Rectal smooth muscle tissue (tissue), 1 donor: Measurements from ENCODE around the gene AADAT.
"Not testable (repeated sequence)": the region's sequence is repeated elsewhere in the genome, so short reads cannot be mapped to it uniquely, and the experiment has no call there.

Experiments used
- H3K27ac ChIP-seq: one replicate; pipeline ENCODE4 v1.7.0; 2013; ENCODE audit warnings: low read depth, low read length, inconsistent platforms
- H3K27me3 ChIP-seq: one replicate; pipeline ENCODE4 v1.7.0; 2013; ENCODE audit warnings: low read length; ENCODE audit not compliant: control insufficient read depth, insufficient read depth
- H3K36me3 ChIP-seq: one replicate; pipeline ENCODE4 v1.7.0; 2013; ENCODE audit warnings: low read length; ENCODE audit not compliant: control insufficient read depth, insufficient read depth
- H3K4me1 ChIP-seq: one replicate; pipeline ENCODE4 v1.7.0; 2013; ENCODE audit warnings: low read length; ENCODE audit not compliant: control insufficient read depth, insufficient read depth
- H3K4me3 ChIP-seq: one replicate; pipeline ENCODE4 v1.7.0; 2013; ENCODE audit warnings: low read length
- H3K9ac ChIP-seq: one replicate; pipeline ENCODE4 v1.7.0; 2013; ENCODE audit warnings: low read length

The AADAT gene

DNA sequence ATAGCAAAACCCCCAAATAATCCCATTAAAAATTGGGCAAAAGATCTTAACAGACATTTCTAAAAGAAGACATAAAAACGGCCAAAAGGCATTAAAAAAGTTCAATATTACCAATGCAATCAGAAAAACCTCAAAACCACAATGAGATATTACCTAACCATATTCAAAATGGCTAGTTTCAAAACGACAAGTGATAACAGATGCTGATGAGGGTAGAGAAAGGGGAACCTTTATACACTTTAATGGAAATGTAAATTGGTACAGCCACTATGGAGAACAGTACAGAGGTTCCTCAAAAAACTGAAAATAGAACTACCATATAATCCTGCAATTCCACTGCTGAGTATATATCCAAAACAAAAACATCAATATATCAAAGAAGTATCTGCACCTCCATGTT lies 6.2 kb downstream of the AADAT start:
- H3K27ac ChIP-seq: no peak overlapping the region
- peaks cover 3% of the 10 kb centered on the region for H3K36me3 ChIP-seq
- no peaks in the 10 kb centered on the region for H3K27me3 ChIP-seq
- H3K4me3 ChIP-seq: no peak overlapping the region
- no peak overlapping the region for H3K9ac ChIP-seq
- no peaks in the 10 kb centered on the region for H3K4me1 ChIP-seq

GRCh38 chr4:170080496-170080895 lies 9.3 kb downstream of the AADAT start:
- H3K4me1 ChIP-seq: no peaks in the 10 kb centered on the region
- peaks cover 7% of the 10 kb centered on the region for H3K36me3 ChIP-seq
- H3K27ac ChIP-seq: no peak overlapping the region
- H3K27me3 ChIP-seq: no peaks in the 10 kb centered on the region
- no peak overlapping the region for H3K4me3 ChIP-seq
- no peak overlapping the region for H3K9ac ChIP-seq

GRCh38 chr4:170079981-170080380 lies 9.8 kb downstream of the AADAT start:
- Histone ChIP-seq H3K36me3 (peaks cover 7% of the 10 kb centered on the region), H3K4me3 (no peak overlapping the region), H3K27ac (no peak overlapping the region), H3K9ac (no peak overlapping the region), H3K4me1 (no peaks in the 10 kb centered on the region), H3K27me3 (no peaks in the 10 kb centered on the region)

DNA sequence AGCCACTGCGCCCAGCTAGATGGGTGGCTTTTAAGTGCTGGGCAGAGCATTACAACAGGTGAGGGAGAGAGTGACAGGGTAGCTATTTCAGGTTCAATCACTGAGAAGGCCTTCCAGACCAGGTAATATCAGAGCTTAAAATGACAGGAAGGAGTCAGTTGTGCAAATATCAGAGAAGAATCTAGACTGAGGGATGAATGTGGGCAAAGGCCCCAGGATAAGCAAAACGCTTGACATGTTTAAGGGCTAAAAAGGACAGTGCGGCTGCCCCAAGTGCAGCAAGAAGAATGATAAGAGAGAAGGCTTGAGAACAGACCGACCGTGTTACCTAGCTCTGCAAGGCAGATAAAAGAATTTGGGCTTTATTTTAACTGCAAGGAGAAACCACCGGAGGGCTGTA lies 18.6 kb downstream of the AADAT start:
- Histone ChIP-seq H3K36me3 (peaks cover 8% of the 10 kb centered on the region), H3K9ac (no peak overlapping the region), H3K27me3 (no peaks in the 10 kb centered on the region), H3K4me3 (no peak overlapping the region), H3K4me1 (no peaks in the 10 kb centered on the region), H3K27ac (no peak overlapping the region)

DNA sequence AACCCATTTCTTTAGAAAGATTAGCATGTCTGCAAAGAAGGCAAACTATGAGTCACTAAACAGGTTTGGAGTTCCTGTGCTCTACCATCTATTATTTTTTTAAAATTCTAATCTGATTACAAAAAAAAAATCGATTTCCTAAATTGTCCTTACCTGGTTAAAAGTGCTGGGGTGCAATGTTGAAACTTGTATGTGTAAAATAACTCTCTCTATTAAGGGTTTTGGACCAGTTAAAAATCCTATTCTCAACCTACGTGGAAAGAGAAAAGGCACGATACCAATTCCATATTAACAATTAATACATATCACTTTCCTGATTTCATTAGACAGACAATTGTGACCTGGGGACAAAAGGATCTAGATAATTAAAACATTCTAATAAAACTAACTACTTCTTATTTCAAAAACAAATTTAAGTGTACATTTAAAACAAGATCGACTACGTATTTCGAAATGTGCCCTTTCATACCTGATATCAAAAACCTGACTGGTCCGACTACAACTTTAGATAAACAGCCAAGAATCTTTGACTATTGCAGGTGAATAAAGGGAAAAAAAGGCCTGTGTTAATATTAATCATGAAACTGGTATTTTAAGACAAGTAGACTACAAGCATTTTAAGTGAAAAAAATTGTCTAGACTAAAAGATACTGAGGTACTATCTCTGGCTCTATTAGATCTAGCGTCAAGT lies 21.2 kb downstream of the AADAT start:
- H3K4me3 ChIP-seq: no peak overlapping the region
- no peaks in the 10 kb centered on the region for H3K27me3 ChIP-seq
- H3K27ac ChIP-seq: no peak overlapping the region
- H3K4me1 ChIP-seq: no peaks in the 10 kb centered on the region
- peaks cover 5% of the 10 kb centered on the region for H3K36me3 ChIP-seq
- no peak overlapping the region for H3K9ac ChIP-seq

DNA sequence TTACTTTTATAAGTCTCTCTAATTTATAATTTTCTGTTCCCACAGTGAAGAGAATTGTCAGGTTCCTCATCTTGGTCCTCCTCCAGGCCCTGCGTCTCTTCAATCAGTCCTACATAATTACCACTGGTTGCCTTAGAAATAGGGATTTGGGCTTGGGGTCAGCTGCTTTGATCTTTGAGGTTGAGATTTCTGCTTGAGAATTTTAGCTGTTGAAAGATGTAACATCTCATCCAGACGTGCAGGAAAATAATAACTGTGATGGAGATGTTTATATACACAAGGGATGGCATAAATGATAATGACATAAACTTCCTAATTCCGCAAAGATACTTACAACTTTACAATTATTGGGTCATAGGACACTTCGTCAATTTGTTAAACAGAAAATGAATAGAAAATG lies 30.3 kb downstream of the AADAT start:
- Histone ChIP-seq H3K27ac (no peak overlapping the region), H3K9ac (no peak overlapping the region), H3K36me3 (peaks cover 3% of the 10 kb centered on the region), H3K27me3 (no peaks in the 10 kb centered on the region), H3K4me3 (no peak overlapping the region), H3K4me1 (no peaks in the 10 kb centered on the region)

DNA sequence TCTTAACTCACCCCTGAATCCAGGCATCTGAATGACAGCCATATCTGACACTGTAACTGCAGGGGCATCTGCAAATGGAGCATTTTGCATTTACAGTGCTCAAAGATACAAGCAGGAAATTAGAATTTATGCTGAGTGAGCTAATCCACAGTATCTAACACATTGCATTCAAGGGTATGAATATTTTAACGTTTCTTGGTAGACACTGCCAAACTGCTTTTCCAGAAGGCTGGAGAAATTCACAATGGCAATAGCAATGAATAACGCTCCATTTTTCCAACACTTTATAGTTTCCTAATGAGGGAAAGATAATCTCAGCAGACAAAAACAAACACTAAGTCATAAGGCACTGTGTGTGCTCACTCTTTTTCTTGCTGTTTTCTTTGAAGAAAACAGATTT lies 30.9 kb downstream of the AADAT start:
- Histone ChIP-seq H3K9ac (no peak overlapping the region), H3K4me1 (no peaks in the 10 kb centered on the region), H3K36me3 (peaks cover 3% of the 10 kb centered on the region), H3K27ac (no peak overlapping the region), H3K27me3 (no peaks in the 10 kb centered on the region), H3K4me3 (no peak overlapping the region)

DNA sequence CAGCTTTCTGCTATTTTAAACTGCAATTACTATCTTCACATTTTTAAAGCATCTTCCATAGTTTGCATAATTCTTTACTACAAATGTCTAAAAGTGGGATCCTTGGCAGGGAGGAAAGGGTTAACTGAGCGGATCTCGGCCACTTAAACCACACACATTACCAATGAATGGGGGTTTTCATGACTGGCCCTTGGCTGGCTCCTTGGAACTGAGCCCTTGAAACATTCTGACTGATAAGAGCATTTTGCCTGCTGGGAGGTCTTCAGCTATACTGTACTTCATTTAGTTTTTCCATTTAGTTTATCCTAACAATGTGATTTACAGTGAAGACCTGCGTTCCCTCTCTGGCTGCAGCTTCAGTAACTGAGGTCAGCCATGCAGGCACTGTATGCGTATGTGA lies 31.9 kb downstream of the AADAT start:
- Histone ChIP-seq H3K9ac (no peak overlapping the region), H3K4me3 (no peak overlapping the region), H3K36me3 (no peaks in the 10 kb centered on the region), H3K4me1 (no peaks in the 10 kb centered on the region), H3K27ac (no peak overlapping the region), H3K27me3 (no peaks in the 10 kb centered on the region)

- no peak overlapping the region for H3K9ac ChIP-seq
- H3K27me3 ChIP-seq: no peaks in the 10 kb centered on the region
- H3K4me3 ChIP-seq: no peak overlapping the region
- no peaks in the 10 kb centered on the region for H3K4me1 ChIP-seq
- H3K27ac ChIP-seq: no peak overlapping the region
- H3K36me3 ChIP-seq: no peaks in the 10 kb centered on the region
Observed at GRCh38 chr4:170052919-170053318, 36.8 kb downstream of the AADAT start.

- Histone ChIP-seq H3K27me3 (no peaks in the 10 kb centered on the region), H3K27ac (no peak overlapping the region), H3K9ac (no peak overlapping the region), H3K36me3 (no peaks in the 10 kb centered on the region), H3K4me1 (no peaks in the 10 kb centered on the region), H3K4me3 (no peak overlapping the region)
Observed at GRCh38 chr4:170051402-170051801, 38.4 kb downstream of the AADAT start.

GRCh38 chr4:170049766-170050165 lies 40.0 kb downstream of the AADAT start:
- H3K4me3 ChIP-seq: no peak overlapping the region
- H3K9ac ChIP-seq: no peak overlapping the region
- no peak overlapping the region for H3K27ac ChIP-seq
- no peaks in the 10 kb centered on the region for H3K27me3 ChIP-seq
- H3K36me3 ChIP-seq: no peaks in the 10 kb centered on the region
- no peaks in the 10 kb centered on the region for H3K4me1 ChIP-seq

- Histone ChIP-seq H3K9ac (no peak overlapping the region), H3K27ac (no peak overlapping the region), H3K4me1 (no peaks in the 10 kb centered on the region), H3K36me3 (no peaks in the 10 kb centered on the region), H3K27me3 (no peaks in the 10 kb centered on the region), H3K4me3 (no peak overlapping the region)
Observed at GRCh38 chr4:170047771-170048354, 41.9 kb downstream of the AADAT start.

- H3K9ac ChIP-seq, H3K4me1 ChIP-seq, H3K27me3 ChIP-seq, H3K4me3 ChIP-seq, H3K27ac ChIP-seq, H3K36me3 ChIP-seq: not testable (repeated sequence)
Observed at GRCh38 chr4:170046156-170046555, 43.6 kb downstream of the AADAT start.
